A549 treated with CORT108297 at 1 μM for 4 hours (cell line): ENCODE data around the gene CBR4. TPM values are rescaled to one million over a fixed set of nuclear protein-coding genes. Genes with fewer than 3 reads are reported as not detected.

Experiments used
- total RNA-seq: library from RNA; stranded (reverse); fragments of 200-300 nt; extraction: Qiagen RNA extraction; gene quantifications from 5 replicates; pipeline ENCODE4 v1.2.3, GENCODE V29; 2022

CBR4 gene
- 3.4 to 5.1 TPM (median 4.4 TPM) in 5 replicates for total RNA-seq

DNA sequence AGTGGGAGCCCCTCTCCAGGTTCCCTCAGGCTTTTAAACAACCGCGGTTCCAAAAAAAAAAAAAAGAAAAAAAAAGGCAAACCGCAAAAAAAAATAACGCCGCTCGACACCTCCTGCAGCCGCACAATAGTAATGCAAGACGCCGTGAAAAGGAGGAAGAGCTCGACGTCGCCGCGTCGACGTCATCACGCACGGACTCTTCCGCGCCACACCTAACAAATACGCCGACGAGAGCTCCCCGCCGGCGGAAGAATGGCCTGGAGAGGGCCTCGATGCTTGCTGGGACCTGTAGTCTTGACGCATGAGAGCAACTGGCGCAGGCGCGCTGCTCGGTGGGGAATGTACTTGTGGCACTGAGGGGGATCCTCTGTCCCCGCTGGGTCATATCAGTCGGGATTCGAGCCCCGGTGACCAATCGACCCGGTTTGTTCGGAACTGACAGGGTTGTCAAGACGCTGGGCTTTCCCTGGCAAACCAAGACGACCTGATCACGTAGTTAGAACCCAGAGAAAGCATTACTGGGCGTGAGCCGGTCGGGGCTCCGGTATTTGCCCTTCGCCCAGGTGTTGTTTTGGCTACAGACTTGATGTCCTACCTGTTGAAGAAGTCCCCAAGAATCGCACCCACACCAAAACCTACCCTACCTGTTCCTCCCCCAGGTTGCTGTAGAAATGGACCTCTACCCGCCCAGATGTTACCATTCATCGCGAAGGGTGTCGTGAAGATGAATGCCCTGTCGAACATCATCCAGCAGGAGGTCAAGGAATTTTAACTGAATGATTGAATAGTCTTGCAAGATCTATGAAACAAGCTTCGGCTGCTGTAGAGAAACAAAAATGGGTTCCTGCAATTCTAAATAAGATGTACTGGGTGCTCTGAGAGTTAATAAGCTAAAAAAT, at the start of gene CBR4:
Gene CBR4, minus strand, starts transcription at position 131 of the 899 bp plus-strand sequence. CDS start 166 bp downstream, outside the sequence.

